GM12872 (cell line): Measurements from ENCODE around the gene CDO1.

Experiments
- TF ChIP-seq, protein P1 (sequence below): IDR thresholded peaks from 3 replicates; pipeline ENCODE4 v1.5.1; 2011; ENCODE audit warnings: low read depth, mild to moderate bottlenecking, low read length, moderate library complexity; ENCODE audit not compliant: insufficient read depth

Gene CDO1

GRCh38 chr5:115820846-115821245, 4.4 kb upstream of the CDO1 start:
- TF ChIP-seq, protein P1, sequence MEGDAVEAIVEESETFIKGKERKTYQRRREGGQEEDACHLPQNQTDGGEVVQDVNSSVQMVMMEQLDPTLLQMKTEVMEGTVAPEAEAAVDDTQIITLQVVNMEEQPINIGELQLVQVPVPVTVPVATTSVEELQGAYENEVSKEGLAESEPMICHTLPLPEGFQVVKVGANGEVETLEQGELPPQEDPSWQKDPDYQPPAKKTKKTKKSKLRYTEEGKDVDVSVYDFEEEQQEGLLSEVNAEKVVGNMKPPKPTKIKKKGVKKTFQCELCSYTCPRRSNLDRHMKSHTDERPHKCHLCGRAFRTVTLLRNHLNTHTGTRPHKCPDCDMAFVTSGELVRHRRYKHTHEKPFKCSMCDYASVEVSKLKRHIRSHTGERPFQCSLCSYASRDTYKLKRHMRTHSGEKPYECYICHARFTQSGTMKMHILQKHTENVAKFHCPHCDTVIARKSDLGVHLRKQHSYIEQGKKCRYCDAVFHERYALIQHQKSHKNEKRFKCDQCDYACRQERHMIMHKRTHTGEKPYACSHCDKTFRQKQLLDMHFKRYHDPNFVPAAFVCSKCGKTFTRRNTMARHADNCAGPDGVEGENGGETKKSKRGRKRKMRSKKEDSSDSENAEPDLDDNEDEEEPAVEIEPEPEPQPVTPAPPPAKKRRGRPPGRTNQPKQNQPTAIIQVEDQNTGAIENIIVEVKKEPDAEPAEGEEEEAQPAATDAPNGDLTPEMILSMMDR, result no peak

GRCh38 chr5:115818821-115819220, 2.4 kb upstream of the CDO1 start:
- TF ChIP-seq, protein P1, result no peak

- TF ChIP-seq, protein P1, result no peak
These were observed 927 bp upstream of the CDO1 start for GRCh38 chr5:115817386-115817785.

DNA sequence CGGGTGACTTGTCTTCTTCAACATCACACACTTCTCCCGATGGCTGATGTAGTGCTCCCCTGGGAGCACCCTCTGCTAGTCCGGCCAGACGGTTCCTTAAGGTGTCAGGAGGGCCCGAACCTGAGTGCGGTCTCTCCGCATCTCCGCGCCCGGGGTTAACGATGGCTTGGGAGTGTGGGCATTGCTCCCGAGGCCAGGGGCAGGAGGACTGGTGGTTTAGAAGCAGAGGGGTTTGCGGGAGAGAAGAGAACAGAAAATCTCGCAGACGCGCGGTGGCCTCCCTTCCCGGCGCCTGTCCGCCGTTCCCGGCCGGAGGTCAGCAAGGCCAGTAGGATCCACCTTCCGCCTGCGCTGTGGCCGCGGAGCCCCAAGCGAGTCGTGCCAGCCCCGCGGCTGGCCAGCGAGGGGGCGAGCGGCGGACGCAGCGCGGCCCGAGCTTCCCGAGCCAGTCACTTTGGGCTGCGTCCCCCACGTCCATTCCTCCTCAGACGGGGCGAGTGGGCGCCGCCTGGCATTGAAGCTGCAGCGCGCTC, 700 bp downstream of the CDO1 start:
- TF ChIP-seq, protein P1, result no peak

GRCh38 chr5:115815006-115815692, 1.3 kb downstream of the CDO1 start:
- TF ChIP-seq, protein P1, result no peak

DNA sequence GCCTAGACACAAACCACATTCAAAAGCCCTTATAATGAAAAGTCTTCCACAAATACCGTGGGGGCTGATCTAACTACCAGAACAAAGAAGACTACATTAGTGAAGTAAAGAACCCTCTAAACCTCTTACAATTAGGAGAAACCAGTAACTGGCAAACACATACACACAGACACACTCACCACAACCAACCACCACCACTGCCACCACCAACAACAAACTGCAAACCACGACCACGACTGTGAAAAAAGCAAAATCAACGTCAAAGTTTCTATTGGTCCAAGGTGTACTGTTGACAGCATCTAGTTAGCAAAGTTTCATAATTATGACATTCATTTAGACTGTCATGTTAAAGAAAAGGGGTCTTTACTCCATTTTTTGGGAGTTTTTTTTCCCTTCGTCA, 2.7 kb downstream of the CDO1 start:
- TF ChIP-seq, protein P1, result no peak

GRCh38 chr5:115812372-115812771, 4.1 kb downstream of the CDO1 start:
- TF ChIP-seq, protein P1, result no peak
